Endothelial cell (in vitro differentiated cells): ENCODE measurements around the gene UBE2L3. TPM values are rescaled to one million over a fixed set of nuclear protein-coding genes. Genes with fewer than 3 reads are reported as not detected.
"Not testable (repeated sequence)": the region's sequence is repeated elsewhere in the genome, so short reads cannot be mapped to it uniquely, and the experiment has no call there.

Source experiments
- DNase-seq: peaks from one replicate; pipeline ENCODE4 v3.0.0; 2021; ENCODE audit warnings: low spot score
- H3K27ac Mint-ChIP-seq: one replicate; pipeline ENCODE4 v1.8.0; 2021; ENCODE audit warnings: mixed read lengths, inconsistent platforms; ENCODE audit not compliant: unreplicated experiment
- H3K27me3 Mint-ChIP-seq: one replicate; pipeline ENCODE4 v1.8.0; 2021; ENCODE audit warnings: mild to moderate bottlenecking, moderate library complexity, mixed read lengths, inconsistent platforms; ENCODE audit not compliant: unreplicated experiment
- H3K36me3 Mint-ChIP-seq: one replicate; pipeline ENCODE4 v1.8.0; 2021; ENCODE audit warnings: mild to moderate bottlenecking, low read depth, mixed read lengths, inconsistent platforms; ENCODE audit not compliant: unreplicated experiment
- H3K4me1 Mint-ChIP-seq: one replicate; pipeline ENCODE4 v1.8.0; 2021; ENCODE audit warnings: mild to moderate bottlenecking, mixed read lengths, inconsistent platforms; ENCODE audit not compliant: unreplicated experiment
- H3K4me3 Mint-ChIP-seq: one replicate; pipeline ENCODE4 v1.8.0; 2021; ENCODE audit warnings: mild to moderate bottlenecking, mixed read lengths, inconsistent platforms; ENCODE audit not compliant: unreplicated experiment
- H3K9me3 Mint-ChIP-seq: one replicate; pipeline ENCODE4 v1.8.0; 2021; ENCODE audit warnings: mixed read lengths, inconsistent platforms; ENCODE audit not compliant: unreplicated experiment
- total RNA-seq: library from RNA; stranded (reverse); fragmentation: NEBNext Ultra II Directional; extraction: Animal tissue kit (Norgen Biotek cat#: 25700); gene quantifications from one replicate; pipeline ENCODE4 v1.2.1, GENCODE V29; 2021; ENCODE audit not compliant: unreplicated experiment
- TF ChIP-seq, protein P1 (sequence below): fragments of 200-600 bp; sonication (generic); IDR thresholded peaks from one replicate; pipeline ENCODE4 v1.5.0; 2021; ENCODE audit warnings: antibody characterized with exemption; ENCODE audit not compliant: unreplicated experiment

The UBE2L3 gene
- total RNA-seq, 1 donor from 2014 or later, result 62.2 TPM

GRCh38 chr22:21551361-21551760 is 16.2 kb upstream of the UBE2L3 start, which contains the start of gene RIMBP3C:
Gene RIMBP3C, minus strand, starts transcription at chr22:21551461. Its CDS starts 485 bp downstream, at chr22:21550976.
- not testable (repeated sequence) for H3K27ac Mint-ChIP-seq, H3K36me3 Mint-ChIP-seq, H3K4me3 Mint-ChIP-seq, H3K4me1 Mint-ChIP-seq, H3K9me3 Mint-ChIP-seq, DNase-seq, H3K27me3 Mint-ChIP-seq

- not testable (repeated sequence) for H3K36me3 Mint-ChIP-seq, H3K27me3 Mint-ChIP-seq, DNase-seq, H3K9me3 Mint-ChIP-seq, H3K4me3 Mint-ChIP-seq, H3K27ac Mint-ChIP-seq, H3K4me1 Mint-ChIP-seq
These were observed 8.0 kb upstream of the UBE2L3 start for GRCh38 chr22:21559345-21560125.

- not testable (repeated sequence) for H3K27me3 Mint-ChIP-seq, H3K4me3 Mint-ChIP-seq, DNase-seq, H3K9me3 Mint-ChIP-seq, H3K36me3 Mint-ChIP-seq, H3K4me1 Mint-ChIP-seq
- H3K27ac Mint-ChIP-seq, result peak overlapping the region; percentile 28
These were observed 6.9 kb upstream of the UBE2L3 start for GRCh38 chr22:21560657-21561056.

GRCh38 chr22:21563912-21564311 is 3.6 kb upstream of the UBE2L3 start:
- Mint-ChIP-seq H3K27me3 (no peaks in the 10 kb centered on the region), H3K36me3 (no peaks in the 10 kb centered on the region), H3K4me1 (peaks cover 8% of the 10 kb centered on the region), H3K9me3 (no peaks in the 10 kb centered on the region), H3K4me3 (no peak overlapping the region), H3K27ac (no peak overlapping the region)
- DNase-seq, result no peak
- TF ChIP-seq, protein P1, sequence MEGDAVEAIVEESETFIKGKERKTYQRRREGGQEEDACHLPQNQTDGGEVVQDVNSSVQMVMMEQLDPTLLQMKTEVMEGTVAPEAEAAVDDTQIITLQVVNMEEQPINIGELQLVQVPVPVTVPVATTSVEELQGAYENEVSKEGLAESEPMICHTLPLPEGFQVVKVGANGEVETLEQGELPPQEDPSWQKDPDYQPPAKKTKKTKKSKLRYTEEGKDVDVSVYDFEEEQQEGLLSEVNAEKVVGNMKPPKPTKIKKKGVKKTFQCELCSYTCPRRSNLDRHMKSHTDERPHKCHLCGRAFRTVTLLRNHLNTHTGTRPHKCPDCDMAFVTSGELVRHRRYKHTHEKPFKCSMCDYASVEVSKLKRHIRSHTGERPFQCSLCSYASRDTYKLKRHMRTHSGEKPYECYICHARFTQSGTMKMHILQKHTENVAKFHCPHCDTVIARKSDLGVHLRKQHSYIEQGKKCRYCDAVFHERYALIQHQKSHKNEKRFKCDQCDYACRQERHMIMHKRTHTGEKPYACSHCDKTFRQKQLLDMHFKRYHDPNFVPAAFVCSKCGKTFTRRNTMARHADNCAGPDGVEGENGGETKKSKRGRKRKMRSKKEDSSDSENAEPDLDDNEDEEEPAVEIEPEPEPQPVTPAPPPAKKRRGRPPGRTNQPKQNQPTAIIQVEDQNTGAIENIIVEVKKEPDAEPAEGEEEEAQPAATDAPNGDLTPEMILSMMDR, result no peak

DNA sequence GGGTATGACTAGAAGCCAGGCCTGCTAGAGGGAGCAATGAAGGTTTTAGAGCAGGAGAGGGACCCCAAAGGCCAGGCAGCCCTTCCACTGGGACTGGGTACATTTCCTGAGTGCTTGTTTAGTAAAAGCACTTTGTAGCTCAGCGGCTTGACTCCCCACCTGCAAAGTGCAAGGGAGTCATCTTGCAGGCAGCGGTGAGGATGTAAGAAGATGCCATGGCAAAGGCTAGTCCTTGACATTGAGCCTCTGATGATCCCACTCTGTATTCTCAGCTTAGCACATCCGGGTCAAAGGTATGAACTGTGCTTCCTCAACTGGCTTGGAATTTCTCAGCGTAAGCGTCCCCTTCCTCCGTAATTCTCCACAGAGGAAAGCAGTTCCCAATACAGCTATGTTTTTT is 3.1 kb upstream of the UBE2L3 start:
- peaks cover 12% of the 10 kb centered on the region for H3K4me1 Mint-ChIP-seq
- no peak overlapping the region for H3K4me3 Mint-ChIP-seq
- H3K27me3 Mint-ChIP-seq, result no peaks in the 10 kb centered on the region
- H3K9me3 Mint-ChIP-seq, result no peaks in the 10 kb centered on the region
- TF ChIP-seq, protein P1, result no peak
- no peak for DNase-seq
- H3K27ac Mint-ChIP-seq, result no peak overlapping the region
- H3K36me3 Mint-ChIP-seq, result peaks cover under 1% of the 10 kb centered on the region

DNA sequence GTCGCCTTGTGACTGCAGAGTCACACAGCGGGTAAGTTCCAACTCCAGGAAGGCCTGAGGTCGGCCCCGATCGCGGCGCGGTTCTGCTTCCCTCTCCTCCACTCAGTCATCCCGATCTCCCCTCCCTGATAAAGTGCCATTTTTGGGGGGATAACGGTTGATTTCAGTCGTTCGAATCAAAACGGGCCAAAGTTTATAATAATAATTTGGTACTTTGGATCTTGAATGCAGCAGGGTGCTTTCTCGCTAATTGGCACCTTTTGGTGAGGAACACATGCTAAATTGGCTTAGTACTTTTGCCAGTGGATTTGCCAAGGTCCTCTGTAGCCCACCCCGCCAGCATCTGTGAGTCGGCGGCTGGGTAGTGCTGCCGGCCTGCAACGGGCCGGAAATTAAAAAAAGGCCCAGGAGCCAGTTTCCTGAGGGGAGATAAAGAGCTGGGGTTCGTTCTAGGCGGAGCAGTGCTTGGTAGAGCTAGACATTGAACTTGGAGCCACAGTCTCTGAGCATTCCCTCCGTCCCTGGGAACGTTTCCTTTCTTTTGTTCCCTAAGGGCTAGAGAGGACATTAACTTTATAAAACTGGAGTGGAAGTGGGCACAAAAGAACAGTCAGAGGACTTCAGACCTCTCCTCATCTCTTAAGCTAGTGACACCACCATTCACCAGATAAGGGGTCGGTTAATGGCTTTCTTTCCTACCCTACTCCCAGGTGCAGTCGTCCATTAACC is 997 bp downstream of the UBE2L3 start:
- Mint-ChIP-seq H3K36me3 (peaks cover 9% of the 10 kb centered on the region), H3K4me1 (peaks cover 33% of the 10 kb centered on the region), H3K27ac (peak overlapping the region; percentile 96), H3K4me3 (peak overlapping the region; percentile 97), H3K9me3 (no peaks in the 10 kb centered on the region), H3K27me3 (no peaks in the 10 kb centered on the region)
- TF ChIP-seq, protein P1, result no peak
- DNase-seq, result peak; percentile 34

DNA sequence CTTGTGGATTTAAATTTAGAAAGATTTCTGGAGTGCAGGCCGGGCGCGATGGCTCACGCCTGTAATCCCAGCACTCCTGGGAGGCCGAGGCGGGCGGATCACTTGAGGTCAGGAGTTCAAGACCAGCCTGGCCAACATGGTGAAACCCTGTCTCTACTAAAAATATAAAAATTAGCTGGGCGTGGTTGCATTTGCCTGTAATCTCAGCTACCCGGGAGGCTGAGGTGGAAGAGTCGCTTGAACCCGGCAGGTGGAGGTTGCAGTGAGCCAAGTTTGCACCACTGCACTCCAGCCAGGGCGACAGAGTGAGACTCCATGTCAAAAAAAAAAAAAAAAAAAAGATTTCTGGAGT is 1.5 kb downstream of the UBE2L3 start:
- H3K36me3 Mint-ChIP-seq, H3K27me3 Mint-ChIP-seq, H3K9me3 Mint-ChIP-seq, DNase-seq: not testable (repeated sequence)
- Mint-ChIP-seq H3K4me3 (peak overlapping the region; percentile 97), H3K4me1 (peaks cover 33% of the 10 kb centered on the region), H3K27ac (peak overlapping the region; percentile 96)
